SKM-1 treated with dmso at 0.1 percent for 144 hours (cell line): Measurements from ENCODE around the gene CATSPERD.
"Not testable (repeated sequence)": the region's sequence is repeated elsewhere in the genome, so short reads cannot be mapped to it uniquely, and the experiment has no call there.

Source experiments
- DNase-seq: peaks from one replicate; lab custom pipeline; 2025; ENCODE audit not compliant: unreplicated experiment; lab: John Stamatoyannopoulos, UW

The CATSPERD gene

DNA sequence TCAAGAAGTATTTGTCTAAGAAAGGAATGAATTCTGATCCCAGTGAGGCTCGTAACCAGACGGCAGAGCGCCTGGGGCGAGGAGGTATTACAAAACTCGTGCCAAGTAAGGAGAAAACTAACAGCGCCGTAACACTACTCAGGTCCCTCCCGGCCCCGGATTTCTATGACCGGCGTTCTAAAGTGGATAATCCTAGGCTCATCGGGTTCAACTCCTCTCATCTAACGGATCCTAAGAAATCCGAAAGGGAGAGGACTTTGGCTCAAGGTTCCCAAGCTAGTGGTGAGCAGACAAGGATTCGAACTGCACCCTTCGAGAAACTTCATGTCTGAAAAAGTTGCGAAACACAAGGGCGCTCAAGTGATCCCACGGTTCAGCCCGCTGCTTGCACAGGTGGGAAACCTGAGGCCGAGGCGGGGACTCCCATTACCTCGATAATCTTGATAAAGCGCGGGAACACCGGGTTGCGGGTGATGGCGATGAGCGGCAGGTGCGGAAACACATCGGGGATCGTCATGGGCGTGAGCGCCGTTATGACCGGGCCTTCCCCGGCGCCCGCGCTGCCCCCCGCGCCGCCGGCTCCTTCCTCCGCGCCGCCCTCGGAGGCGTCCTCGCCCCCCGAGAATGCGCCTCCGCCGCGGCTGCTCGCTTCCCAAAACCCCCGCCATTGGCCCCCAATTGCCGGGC, 1.0 kb upstream of the CATSPERD start:
- DNase-seq = no peak

GRCh38 chr19:5727453-5728050, 7.1 kb downstream of the CATSPERD start:
- no peak for DNase-seq

GRCh38 chr19:5733172-5733571, 12.7 kb downstream of the CATSPERD start:
- not testable (repeated sequence) for DNase-seq

- DNase-seq = no peak
Observed at GRCh38 chr19:5738423-5738822, 18.0 kb downstream of the CATSPERD start.

- no peak for DNase-seq
Observed at GRCh38 chr19:5742051-5742450, 21.6 kb downstream of the CATSPERD start.

- DNase-seq = no peak
Observed at GRCh38 chr19:5743630-5744029, 23.2 kb downstream of the CATSPERD start.

DNA sequence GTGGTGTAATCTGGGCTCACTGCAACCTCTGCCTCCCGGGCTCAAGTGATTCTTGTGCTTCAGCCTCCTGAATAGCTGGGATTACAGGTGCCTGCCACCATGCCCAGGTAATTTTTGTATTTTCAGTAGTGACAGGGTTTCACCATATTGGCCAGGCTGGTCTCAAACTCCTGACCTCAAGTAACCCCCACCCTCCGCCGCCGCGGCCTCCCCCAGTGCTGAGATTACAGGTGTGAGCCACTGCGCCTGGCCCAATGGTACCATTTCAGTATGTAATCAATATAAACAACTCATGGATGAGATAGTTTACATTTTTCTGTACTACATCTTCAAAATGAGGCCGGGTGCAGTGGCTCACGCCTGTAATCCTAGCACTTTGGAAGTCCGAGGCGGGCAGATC, 24.6 kb downstream of the CATSPERD start:
- DNase-seq = not testable (repeated sequence)

DNA sequence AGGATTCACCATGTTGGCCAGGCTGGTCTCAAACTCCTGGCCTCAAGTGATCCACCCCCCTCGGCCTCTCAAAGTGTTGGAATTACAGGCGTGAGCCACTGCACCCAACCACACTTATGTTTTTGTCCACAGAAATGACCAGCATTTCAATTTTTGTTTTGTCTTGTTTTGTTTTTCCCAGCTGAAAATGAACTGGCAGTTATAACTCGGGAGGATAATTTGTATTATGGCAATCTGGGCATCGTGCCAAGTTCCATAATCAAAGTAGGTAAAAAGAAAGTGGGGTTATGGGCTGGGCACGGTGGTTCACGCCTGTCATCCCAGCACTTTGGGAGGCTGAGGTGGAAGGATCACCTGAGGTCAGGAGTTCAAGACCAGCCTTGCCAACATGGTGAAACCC, 28.5 kb downstream of the CATSPERD start:
- DNase-seq = not testable (repeated sequence)

GRCh38 chr19:5749505-5749904, 29.1 kb downstream of the CATSPERD start:
- no peak for DNase-seq

DNA sequence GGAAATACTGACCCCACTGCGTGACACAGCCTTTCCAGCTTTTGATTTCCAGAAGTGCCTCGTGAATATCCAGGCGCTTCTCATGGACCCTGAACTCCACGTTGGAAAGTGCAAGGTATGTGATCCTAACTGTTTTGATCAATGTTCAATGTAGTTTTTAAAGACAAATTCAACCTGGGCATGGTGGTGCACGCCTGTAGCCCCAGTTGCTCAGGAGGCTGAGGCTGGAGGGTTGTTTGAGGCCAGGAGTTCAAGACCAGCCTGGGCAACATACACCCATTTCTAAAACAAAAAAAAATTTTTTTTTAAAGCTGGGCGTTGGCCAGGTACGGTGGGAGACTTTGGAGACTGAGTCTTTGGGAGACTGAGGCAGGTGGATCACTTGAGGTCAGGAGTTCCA, 31.3 kb downstream of the CATSPERD start:
- DNase-seq = no peak

DNA sequence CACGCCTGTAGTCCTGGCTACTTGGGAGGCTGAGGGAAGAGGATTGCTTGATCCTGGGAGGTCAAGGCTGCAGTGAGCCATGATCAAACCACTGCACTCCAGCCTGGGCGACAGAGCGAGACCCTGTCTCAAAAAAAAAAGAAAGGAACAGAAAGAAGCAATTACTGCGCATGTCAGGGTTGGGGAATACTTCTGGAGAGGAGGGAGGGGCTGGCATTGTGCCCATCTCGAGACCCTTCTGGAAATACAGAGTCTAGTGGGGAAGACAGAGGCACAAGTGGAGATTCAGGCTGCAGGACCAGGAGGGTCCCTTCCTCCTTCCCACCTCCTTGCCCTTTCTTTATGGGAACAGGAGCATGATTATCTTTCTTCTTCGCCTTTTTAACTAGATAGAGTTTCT, 33.3 kb downstream of the CATSPERD start:
- DNase-seq = no peak

DNA sequence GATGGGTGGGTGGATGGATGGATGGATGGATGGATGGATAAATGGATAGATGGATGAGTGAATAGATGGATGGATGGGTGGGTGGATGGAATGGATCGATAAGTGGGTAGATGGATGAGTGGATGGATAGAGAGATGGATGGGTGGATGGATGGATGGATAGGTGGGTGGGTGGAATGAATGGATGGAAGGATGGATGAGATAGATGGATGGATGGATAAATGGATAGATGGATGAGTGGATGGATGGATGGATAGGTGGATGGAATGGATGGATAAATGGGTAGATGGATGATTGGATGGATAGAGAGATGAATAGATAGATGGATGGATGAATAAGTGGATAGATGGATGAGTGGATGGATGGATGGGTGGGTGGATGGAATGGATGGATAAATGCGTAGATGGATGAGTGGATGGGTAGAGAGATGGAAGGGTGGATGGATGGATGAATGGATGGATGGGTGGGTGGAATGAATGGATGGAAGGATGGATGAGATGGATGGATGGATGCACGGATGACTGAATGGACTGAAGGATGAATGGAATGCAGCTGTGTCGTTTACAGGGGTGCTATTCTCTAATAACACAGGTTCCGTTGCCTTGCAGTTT, 42.3 kb downstream of the CATSPERD start:
- no peak for DNase-seq

- no peak for DNase-seq
Observed at GRCh38 chr19:5765220-5765619, 44.8 kb downstream of the CATSPERD start.

DNA sequence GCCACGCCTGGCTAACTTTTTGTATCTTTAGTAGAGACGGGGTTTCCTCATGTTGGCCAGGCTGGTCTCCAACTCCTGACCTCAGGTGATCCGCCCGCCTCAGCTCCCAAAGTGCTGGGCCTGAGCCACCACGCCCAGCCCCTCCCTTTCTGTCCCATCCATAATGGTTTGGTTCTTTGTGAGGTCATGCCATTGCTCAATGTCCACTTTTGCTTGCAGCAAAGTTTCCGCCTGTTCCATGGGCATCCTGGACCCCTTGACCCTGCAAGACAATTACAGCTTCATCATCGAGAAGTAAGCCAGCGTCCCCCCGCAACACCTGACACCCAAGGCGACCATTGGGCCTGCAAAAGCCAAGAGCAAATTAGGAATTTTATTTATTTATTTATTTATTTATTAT, 47.5 kb downstream of the CATSPERD start:
- DNase-seq = no peak

GRCh38 chr19:5772416-5772815, 52.0 kb downstream of the CATSPERD start:
- DNase-seq = no peak

GRCh38 chr19:5773276-5773675, 52.8 kb downstream of the CATSPERD start:
- no peak for DNase-seq

DNA sequence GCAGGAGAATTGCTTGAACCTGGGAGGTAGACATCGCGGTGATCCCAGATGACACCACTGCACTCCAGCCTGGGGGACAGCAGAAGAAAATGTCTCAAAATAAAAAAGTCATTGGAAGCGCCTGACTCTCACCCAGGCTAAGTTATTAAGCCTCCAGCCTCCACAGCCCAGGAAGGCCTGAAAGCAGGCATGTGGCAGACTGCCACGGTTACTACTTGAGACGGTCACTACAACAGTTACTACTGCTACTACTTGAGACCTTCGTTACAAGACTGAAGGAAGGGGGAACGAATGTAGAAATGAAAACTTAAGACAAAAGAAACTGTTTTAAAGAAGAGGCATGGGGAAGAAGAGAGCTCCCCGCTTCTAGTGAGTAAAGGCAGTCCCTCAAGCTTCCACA, 54.5 kb downstream of the CATSPERD start:
- no peak for DNase-seq

- no peak for DNase-seq
Observed at GRCh38 chr19:5775668-5776309, 55.4 kb downstream of the CATSPERD start.

DNA sequence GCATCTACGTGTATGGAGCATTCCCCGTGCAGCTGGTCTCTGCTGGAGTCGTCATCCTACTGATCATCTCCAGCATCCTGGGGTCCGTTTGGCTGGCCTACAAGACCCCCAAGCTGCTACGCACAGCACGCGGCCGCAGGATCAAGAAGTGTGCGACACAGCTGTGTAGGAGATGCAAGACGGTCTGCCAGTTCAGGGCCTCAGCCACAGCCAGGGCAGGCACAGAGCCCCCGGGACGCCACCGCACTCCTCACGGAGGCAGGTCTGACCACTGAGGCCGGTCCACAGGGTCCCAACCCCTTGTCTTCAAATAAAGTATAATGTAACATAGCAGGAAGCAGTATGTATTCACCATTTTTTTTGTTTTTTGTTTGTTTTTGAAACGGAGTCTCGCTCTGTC, 58.0 kb downstream of the CATSPERD start:
- no peak for DNase-seq

GRCh38 chr19:5780916-5781315, 60.5 kb downstream of the CATSPERD start:
- not testable (repeated sequence) for DNase-seq

DNA sequence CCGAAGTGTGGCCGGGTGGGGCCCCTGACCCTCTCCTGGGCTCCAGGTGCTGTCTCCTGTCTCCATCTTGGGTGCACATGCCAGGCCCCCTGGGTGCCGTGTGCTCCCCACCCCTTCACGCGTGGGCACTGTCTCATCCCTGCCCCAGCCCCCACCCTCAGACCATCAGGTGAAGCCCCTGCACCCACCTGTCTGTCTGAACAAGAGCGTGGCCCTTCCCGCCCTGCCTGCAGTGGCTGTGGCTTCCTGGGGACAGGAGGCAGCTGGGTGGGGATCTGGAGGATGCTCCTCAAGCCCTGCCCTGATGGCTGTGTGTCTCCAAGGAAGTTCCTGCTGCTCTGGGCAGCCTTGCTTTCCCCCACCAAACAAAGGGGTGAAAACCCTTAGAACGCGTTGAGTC, 61.9 kb downstream of the CATSPERD start:
- no peak for DNase-seq
